GM18907 (cell line): Measurements from ENCODE around the gene YBX1.

Source experiments
- ATAC-seq: cut with Tn5 transposase; IDR thresholded peaks from one replicate; pipeline ENCODE4 v1.9.1; 2021; ENCODE audit warnings: mild to moderate bottlenecking, moderate library complexity; ENCODE audit not compliant: unreplicated experiment

YBX1 gene

DNA sequence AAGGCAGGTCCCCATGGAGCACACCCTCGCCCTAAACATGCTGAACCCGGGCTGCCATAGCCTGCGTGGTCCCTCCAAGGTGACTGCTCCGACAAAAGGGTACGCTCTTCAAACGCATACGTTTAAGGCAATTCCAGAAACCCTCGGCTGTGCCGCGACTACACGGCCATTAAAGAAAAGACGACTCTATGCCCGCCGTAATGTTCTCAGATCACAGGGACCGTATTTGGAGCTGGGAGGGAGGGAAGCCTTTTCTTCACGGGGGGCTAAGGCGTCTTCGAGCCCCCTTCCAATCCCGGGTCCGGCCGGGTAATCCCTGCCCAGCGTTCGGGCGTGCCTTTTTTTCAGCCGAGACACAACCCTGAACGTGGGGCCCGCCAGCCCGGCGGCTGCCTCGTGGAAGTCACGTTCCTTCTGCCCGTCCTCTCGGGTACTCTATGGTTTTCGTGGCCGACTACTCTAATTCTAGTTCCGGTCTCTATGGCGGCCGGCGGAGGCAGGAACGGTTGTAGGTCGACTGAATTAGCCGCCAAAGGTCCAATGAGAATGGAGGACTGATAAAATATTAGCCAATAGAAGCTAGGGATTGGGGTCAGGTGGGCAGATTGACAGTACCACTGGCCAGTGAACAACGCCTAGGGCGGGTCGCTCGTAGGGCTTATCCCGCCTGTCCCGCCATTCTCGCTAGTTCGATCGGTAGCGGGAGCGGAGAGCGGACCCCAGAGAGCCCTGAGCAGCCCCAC, at the start of gene YBX1:
TSS of gene YBX1 (plus strand) at position 678 of the 743 bp plus-strand sequence. CDS start 148 bp downstream, outside the sequence.
- peak; percentile 92 for ATAC-seq

DNA sequence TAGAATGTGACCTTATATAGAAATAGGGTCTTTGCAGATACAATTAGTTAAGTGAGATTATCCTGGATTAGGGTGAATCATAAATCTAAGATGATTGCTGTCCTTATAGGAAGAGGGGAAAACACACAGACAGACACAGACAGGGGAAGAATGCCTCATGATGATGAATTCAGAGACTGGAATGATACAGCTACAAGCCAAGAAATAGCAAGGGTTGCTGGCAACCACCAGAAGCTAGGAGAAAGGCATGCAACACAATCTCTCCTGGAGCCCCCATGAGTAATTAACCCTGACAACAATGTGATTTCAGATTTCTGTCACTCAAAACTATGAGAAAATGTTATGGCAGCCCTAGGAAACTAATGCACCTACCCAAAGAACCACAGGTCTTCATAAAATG, 43.1 kb upstream of the YBX1 start:
- no peak for ATAC-seq

DNA sequence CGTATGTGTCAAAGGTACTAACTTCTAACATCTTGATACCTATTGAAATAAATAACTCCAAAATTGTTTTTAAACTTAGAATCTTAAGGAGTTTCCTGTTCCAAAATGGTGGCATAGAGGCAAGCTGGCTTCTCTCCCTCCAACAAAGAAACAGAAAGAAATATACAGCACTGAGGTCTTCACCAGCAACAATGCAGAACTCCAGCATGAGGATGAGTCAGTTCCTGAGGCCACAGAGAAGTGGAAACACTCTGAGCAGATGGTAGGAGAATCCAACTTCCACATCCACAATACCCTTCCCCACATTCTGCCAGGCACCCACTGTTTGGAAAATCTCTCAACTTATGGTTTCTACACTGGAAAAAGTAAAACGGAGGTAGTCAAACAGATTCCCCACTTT, 36.2 kb upstream of the YBX1 start:
- ATAC-seq, result no peak

DNA sequence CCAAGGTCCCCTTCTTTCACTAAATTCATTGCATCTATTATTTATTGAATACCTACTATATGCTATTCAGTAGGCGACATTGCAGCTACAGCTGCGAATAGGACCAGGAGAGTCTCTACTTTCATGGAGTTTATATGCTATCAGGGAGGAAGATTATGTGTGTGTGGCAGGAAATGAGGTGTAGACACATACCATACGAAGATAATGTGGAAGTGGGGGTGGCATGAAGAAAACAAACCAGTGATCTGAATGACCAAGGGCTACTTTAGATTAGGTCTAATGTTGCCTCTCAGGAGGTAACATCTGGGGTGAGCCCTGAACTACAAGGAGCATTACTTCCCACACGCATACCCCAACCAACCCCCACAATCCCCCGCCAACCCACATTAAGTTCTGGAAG, 25.0 kb upstream of the YBX1 start:
- ATAC-seq, result no peak

DNA sequence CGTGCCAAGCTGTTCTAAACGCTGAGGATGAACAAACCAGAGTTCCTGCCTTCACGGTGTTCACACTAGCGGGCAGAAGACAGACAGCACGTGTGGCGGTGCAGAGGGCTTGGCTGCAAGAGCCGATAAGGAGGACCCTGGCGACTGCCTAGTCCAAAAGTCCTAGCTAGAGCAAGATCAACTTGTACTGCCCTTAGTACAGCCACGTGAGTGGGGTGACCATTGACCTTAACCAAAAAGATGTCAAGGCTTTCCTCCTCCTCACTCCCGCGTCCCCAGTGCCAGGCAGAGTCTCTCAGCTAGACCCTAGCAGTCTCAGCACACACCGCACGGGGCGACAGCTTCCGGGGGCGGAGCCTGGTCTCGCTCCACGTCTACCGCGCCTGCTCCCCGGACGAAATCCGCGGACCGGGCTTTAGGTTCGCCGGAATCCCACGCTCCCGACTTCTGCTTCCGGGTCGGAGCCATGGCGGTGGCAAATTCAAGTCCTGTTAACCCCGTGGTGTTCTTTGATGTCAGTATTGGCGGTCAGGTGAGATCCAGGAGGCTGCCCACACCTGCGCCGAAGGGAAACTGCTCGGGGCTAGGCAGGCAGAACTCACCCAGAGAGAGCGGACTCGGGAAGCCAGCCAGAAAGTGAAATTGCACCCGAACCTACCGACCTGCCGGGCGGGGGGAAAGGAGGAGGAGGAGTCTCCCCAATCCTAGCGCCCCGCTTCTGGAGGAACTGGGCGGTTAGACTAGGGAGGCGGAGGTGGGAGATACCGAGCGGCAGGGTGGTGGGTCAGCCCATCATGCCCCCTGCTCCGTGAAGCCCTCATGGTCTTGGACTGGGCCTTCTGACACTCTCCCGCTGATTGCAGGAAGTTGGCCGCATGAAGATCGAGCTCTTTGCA, 24.0 kb upstream of the YBX1 start, which contains the start of gene PPIH:
TSS of gene PPIH (plus strand) at position 443 of the 896 bp plus-strand sequence. CDS start at position 467, 24 bp downstream.
- ATAC-seq, result peak; percentile 93

DNA sequence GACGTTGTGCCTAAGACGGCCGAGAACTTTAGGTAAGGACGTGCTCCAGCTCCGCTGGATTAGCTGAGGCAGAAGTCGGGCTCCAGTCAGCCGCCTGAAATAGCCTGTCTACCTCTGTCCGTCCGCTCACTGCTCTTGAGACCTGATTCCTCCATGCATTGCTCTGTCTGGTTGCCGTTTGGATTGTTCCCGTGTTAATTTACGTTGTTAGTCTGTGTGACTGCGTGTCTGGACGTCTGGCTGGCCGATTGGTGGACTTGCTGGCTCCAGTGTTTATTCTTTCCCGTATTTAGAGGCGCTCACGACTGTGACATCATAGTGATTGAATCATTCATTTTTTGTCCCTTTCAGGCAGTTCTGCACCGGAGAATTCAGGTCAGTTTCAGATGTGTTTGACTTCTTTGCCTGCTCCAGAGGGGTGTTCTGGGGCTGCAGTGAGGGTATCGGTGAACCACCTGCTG, 23.3 kb upstream of the YBX1 start:
- ATAC-seq, result peak; percentile 4

DNA sequence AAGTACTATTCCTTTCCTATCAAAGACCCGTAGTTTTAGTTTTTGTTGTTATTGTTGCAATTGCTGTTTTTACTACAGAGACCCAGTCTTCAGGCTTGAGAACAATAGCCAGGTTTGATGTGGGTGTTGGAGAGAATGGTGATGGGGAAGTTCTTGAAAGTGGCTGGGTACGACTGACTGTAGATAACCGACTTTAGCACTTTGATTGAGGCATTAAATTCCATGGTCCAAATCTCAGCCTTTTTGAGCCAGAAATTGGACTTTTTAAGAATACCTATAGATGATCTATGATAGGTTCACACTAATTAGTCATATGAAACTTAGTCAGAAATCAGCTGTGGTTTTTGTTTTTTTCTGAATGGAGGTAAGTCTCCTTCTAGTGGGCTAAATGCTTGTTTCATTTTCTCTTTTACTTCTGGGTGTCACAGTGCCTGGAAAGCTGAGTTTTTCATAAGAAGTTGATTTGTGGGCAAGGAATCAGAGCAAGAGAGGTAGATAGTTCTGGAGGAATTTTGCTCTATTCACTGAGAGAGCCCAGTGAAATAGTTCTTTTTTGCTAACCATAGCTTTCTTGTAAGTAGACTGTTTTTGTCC, 21.2 kb upstream of the YBX1 start:
- ATAC-seq, result no peak

DNA sequence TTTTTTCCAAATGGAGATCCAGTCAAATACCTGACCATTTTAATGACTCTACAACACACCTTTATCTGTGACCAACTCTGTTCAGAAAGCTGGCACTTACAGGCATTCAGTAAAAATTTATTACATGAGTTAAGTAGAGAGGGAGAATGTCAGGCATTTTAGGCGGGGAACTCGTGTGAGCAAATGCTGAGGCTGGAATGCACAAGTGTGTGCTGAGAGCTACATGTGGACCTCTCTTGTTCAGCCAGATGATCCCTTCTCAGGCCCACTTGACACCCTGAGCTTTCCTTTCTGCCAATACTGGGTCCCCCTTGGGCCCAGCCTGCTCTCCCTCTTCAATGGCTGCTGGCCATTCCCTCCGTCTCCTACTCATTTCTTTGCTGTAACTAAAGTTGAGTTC, 12.3 kb upstream of the YBX1 start:
- ATAC-seq, result no peak

DNA sequence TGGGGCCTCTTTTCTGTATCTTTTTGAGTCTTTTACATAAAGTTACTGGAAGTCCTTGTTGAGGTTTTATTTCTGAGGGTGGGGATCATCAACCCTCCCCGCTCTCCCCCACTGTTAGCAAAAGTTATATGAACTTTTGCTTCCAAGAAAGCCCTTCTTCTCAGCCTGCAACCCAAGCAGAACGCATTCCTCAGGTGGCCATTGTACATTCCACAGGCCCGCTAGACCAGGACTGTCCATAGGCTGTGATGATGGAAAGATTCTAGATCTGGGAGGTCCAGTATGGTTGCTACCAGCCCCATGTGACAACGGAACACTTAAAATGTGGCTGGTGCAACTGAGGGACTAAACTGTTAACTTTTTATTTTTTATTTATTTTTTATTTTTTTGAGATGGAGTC, 11.8 kb upstream of the YBX1 start:
- no peak for ATAC-seq

DNA sequence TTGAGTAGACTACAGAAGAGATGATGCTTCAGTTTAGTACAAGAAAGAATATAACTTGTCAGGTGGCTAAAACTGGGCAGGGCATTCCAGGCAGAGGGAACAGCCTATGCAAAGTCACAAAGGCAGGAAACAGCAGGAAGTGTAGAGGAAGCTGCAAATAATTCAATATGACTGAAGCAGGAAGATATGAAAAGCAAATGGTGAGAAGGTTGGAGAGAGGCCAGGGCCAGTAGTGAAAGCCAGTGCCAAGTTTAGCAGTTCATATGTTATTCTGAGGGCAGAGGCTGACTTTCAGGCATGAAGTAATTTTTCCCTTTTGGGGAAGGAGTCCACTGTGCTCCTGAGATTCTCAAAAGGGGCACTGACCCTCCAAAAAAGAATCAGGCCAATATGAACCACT, 8.0 kb upstream of the YBX1 start:
- no peak for ATAC-seq

DNA sequence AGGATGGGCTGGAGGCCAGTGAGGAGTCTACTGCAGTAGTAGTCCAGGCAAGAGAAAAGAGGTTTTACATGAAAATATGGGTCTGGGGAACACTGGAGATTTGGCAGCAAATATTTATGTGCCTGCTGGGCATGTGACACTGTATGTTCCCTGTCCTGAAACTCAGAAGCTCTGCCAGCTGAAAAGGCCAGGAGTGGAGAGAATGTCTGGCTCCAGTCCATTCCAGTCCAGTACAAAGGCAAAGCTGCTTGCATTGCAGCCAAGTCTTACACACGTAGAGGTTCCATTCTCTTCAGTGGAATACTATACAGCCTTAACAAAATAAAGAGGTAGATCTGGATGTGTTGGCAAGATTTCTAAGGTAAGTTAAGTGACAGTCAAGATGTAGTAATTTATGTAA, 7.5 kb upstream of the YBX1 start:
- ATAC-seq, result no peak

DNA sequence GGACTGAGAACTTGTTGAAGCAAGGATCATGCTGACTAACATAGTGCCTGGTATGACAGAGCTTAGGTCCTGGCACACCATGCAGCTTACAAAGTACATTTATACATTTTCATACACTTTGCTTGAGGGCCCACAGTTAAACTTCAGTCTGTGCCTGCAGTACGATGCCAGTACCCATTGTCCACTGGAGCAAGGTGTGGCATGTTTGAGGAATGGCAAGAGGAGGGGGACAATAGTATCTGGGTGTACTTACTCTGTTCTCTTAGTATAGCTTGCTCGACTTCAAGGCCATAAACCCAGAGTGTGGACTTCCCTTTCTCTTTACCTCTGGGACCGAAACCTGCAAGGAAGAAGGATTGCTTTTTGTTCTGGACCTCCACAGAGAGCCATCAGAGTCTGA, 6.8 kb upstream of the YBX1 start:
- no peak for ATAC-seq

DNA sequence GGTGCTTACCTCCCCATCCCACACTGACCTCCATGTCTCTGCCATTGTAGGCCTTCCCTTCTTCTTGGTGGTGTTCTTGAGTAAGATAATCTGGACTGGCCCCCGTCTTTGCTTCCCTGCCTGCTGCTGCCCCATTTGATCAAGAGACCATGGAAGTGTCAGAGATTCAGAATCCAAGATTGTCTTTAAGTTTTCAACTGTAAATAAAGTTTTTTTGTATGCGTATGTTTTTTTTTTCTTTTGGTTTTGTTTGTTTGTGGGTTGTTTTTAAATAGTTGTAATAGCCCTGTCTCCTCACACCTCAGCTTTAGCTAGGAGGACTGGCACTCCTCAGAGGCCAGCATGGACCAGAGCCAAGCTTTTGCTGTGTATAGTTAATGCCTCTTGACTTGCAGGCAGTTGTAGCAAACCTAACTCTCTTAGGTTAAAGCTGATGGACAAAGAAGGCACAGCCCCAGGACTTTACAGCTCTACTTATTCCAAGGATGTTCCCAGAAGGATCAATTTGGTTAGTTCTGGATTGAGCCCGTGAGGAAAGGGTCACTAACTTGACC, 5.6 kb upstream of the YBX1 start:
- no peak for ATAC-seq

DNA sequence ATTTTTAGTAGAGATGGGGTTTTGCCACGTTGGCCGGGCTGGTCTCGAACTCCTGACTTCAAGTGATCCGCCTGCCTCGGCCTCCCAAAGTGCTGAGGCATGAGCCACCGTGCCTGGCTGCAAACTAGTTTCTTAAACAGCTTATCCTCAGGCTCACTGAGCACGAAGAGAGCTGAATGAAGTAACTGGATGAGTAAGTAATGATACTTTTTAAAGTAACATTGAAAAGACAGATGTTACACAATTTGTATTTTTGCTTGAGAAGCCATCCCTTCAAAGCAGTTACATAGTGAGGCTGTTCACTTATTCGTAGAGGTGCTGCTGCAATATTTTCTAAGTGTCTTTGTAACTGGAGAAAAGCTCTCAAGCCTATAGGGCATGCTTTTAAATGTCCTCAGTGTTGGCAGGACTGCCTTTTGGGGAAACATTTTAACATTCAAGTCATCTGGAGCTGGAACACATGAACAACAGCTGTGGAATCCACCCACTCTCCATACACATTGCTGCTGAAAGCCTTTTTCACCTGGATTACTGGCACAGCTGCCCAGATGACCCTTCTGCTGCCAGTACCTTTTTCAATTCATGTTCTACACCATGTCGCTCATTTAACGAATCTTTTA, 2.7 kb upstream of the YBX1 start:
- no peak for ATAC-seq

DNA sequence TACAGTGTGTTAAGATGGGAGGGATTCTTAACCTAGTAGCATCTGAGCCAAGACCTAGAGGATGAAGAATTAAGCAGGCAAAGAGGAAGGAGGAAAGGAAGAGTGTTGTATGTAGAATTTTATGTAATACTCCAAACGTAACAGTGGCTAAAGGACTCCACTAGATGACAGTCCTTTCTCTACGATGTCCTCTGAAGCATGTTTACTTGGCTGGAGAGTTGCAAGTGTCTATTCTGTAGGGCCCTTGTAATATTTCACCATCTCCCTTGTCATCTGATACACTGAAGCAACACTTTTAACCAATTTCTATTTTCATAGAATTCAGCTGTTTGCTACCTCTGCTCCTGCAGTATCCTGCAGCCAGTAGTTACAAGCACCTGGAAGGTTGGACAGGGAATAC, 2.2 kb upstream of the YBX1 start:
- no peak for ATAC-seq

DNA sequence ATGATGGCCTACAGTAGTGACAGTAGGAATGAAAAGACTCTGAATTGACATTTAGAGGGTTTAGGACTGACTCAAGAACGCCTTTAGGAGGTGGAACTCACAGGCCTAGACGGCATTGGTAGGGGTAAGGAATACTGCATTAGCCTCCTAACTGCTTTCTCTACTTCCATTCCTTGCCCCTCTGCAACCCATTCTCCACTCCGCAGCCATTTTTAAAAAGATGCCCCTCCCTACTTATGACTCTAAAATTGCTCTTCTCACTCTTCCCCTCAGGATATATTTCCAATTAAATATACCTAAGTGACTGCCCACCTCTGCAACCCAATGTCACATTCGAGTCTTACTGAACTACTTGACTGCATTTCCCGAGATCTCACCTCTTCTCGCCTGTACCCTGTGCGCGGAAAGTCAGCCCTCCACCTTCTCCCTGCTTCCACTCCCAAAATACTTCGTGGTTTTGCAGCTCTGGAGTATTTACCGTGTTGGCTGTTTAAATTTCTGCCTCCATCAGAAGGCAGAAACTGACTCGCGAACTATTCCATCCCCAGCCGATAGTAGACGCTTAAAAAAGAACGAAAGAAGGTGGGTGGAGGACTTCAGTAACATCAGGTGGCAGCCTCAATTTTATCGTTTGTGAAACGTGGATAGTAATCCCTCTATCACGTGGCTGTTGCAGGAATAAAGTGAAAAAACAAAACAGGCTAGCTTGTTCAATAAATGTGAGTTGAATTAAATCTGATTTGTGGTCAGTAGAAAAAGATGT, 1.1 kb upstream of the YBX1 start:
- no peak for ATAC-seq

DNA sequence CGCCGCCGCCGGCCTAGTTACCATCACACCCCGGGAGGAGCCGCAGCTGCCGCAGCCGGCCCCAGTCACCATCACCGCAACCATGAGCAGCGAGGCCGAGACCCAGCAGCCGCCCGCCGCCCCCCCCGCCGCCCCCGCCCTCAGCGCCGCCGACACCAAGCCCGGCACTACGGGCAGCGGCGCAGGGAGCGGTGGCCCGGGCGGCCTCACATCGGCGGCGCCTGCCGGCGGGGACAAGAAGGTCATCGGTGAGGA, 193 bp downstream of the YBX1 start:
- ATAC-seq, result peak; percentile 25

DNA sequence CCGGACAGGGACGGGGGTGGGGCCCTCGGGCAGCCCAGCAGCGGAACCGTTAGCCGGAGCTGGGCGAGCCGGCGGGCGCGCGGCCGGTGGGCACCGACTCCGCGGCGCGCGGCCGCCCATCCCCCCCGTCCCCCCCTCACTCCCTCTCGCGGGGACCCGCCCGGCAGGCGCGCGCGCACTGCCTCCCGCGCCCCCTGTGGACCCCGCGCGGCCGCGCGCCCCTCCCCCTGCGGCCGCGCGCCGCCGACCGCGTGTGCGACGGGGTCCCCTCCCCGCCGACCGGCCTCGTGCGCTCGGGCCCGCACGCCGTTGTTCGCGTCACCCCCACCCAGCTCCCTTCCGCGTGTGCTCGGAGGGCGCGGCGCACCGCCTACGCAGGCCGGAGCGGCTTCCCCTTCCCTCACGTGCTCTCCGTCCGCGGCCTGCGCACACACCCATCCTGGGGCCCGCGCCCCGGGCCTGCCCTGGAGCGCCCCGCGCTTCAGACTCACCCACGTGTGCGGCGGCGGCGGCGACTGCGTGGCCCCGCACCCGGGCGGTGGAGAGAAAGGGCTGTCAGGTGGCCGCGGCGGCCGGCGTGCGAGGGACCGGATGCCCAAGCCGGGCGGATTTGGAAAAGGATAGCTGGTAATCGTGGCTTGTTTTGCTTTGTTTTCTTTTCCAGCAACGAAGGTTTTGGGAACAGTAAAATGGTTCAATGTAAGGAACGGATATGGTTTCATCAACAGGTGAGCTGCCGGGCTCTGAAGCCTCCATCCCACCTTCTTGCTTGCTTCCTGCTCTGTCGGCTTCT, 717 bp downstream of the YBX1 start:
- peak; percentile 43 for ATAC-seq

DNA sequence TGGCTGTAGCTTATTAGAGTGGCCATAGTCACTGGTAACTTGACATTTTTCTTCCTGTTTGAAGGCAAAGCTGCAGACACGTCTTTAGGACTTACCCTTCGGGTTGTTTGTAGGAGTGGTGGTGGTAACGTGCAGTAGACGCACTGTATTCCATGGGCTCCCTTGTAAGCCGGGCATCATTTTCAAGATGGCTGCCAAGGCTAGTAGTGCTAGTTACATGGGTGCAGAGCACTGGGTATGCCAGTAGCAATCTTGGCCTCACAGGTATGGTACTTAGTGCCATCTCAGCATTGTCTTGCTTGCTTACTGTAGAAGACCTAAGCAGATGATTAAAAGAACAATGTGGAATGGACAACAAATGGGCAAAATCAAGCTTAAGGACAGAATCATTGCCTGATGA, 1.9 kb downstream of the YBX1 start:
- no peak for ATAC-seq

DNA sequence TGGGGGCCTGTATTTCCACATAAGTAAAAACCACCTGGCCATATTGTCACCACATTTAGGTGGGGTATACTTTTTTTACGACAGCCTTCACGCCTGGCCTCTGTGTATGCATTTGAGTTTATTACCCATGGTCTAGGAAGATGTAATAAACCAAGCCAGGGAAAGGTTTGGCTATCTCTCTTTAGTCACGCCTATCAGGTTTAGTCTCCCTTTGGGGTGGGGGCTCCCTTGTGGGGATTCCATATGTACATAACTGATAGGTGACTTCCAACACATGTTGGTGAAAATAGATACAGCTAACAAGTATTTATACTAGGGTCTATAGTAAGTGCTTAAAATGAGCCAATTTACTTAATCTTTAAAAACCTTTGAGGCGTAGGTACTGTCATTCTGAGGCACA, 4.2 kb downstream of the YBX1 start:
- no peak for ATAC-seq
